Activated T-cell treated with anti-CD3 and anti-CD28 coated beads, Interleukin-2, amount 50 U/mL, for 24 hours (primary cell): ENCODE data around the gene RAPH1.
"Not testable (repeated sequence)": the region's sequence is repeated elsewhere in the genome, so short reads cannot be mapped to it uniquely, and the experiment has no call there.

Experiments
- DNase-seq: peaks from one replicate; pipeline ENCODE4 v3.0.0-alpha.2; 2020
- H3K27ac Mint-ChIP-seq: 2 replicates; pipeline ENCODE4 v1.8.0; 2020; ENCODE audit warnings: mild to moderate bottlenecking, mixed read lengths
- H3K27me3 Mint-ChIP-seq: 2 replicates; pipeline ENCODE4 v1.8.0; 2020; ENCODE audit warnings: mixed read lengths
- H3K36me3 Mint-ChIP-seq: 2 replicates; pipeline ENCODE4 v1.8.0; 2020; ENCODE audit warnings: low read depth, mixed read lengths
- H3K4me1 Mint-ChIP-seq: 2 replicates; pipeline ENCODE4 v1.8.0; 2020; ENCODE audit warnings: low read depth, mixed read lengths
- H3K4me3 Mint-ChIP-seq: 2 replicates; pipeline ENCODE4 v1.8.0; 2020; ENCODE audit warnings: mild to moderate bottlenecking, moderate library complexity, mixed read lengths
- H3K9me3 Mint-ChIP-seq: 2 replicates; pipeline ENCODE4 v1.8.0; 2020; ENCODE audit warnings: mixed read lengths

The RAPH1 gene

GRCh38 chr2:203412546-203413331 is 122.4 kb downstream of the RAPH1 start:
- Mint-ChIP-seq H3K27ac (no peak overlapping the region), H3K27me3 (no peaks in the 10 kb centered on the region), H3K9me3 (peaks cover 6% of the 10 kb centered on the region), H3K36me3 (peaks cover 60% of the 10 kb centered on the region), H3K4me1 (no peaks in the 10 kb centered on the region), H3K4me3 (no peak overlapping the region)
- DNase-seq: no peak

DNA sequence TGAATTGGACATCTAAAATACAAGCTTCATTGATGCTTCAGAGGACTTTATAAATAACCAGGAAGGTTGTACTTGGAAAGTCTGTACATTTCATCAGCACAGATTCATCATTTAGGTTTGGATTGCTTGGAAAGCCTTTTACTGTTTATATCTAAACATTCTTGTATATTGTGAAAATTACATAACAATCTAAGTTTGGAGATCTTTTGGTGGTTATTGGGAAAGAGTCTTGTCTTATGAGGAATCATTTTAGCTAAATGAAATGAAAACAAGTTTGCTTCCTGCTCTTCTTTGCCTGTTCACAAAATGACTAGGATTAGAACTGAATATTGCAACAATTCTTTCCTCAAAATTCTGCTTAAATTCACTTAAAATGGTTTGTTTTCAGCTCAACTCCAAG is 127.6 kb downstream of the RAPH1 start:
- Mint-ChIP-seq H3K27ac (no peak overlapping the region), H3K4me1 (no peaks in the 10 kb centered on the region), H3K27me3 (no peaks in the 10 kb centered on the region), H3K4me3 (no peak overlapping the region), H3K36me3 (peaks cover 74% of the 10 kb centered on the region), H3K9me3 (no peaks in the 10 kb centered on the region)
- no peak for DNase-seq

- Mint-ChIP-seq H3K27me3 (no peaks in the 10 kb centered on the region), H3K4me3 (no peak overlapping the region), H3K36me3 (peaks cover 59% of the 10 kb centered on the region), H3K4me1 (no peaks in the 10 kb centered on the region), H3K9me3 (no peaks in the 10 kb centered on the region), H3K27ac (no peak overlapping the region)
- DNase-seq: no peak
Observed at GRCh38 chr2:203404996-203405395, 130.1 kb downstream of the RAPH1 start.

GRCh38 chr2:203400805-203401585 is 134.1 kb downstream of the RAPH1 start:
- Mint-ChIP-seq H3K36me3 (peaks cover 44% of the 10 kb centered on the region), H3K27ac (no peak overlapping the region)

GRCh38 chr2:203399031-203399430 is 136.1 kb downstream of the RAPH1 start:
- Mint-ChIP-seq H3K9me3 (no peaks in the 10 kb centered on the region), H3K4me3 (no peak overlapping the region), H3K36me3 (peaks cover 43% of the 10 kb centered on the region), H3K27ac (no peak overlapping the region), H3K27me3 (no peaks in the 10 kb centered on the region), H3K4me1 (no peaks in the 10 kb centered on the region)
- DNase-seq: no peak

More at GRCh38 chr2:203400805-203401585, 134.1 kb downstream of the RAPH1 start:
- no peak overlapping the region for H3K4me3 Mint-ChIP-seq
- DNase-seq: no peak
- H3K27me3 Mint-ChIP-seq: no peaks in the 10 kb centered on the region
- H3K4me1 Mint-ChIP-seq: no peaks in the 10 kb centered on the region
- H3K9me3 Mint-ChIP-seq: no peaks in the 10 kb centered on the region

GRCh38 chr2:203396667-203397066 is 138.4 kb downstream of the RAPH1 start:
- Mint-ChIP-seq H3K4me1 (no peaks in the 10 kb centered on the region), H3K27me3 (no peaks in the 10 kb centered on the region), H3K36me3 (peaks cover 45% of the 10 kb centered on the region), H3K9me3 (no peaks in the 10 kb centered on the region), H3K4me3 (no peak overlapping the region), H3K27ac (no peak overlapping the region)
- DNase-seq: no peak

- Mint-ChIP-seq H3K27ac (no peak overlapping the region), H3K36me3 (peaks cover 46% of the 10 kb centered on the region)
Observed at GRCh38 chr2:203395858-203396257, 139.2 kb downstream of the RAPH1 start.

GRCh38 chr2:203394519-203395227 is 140.4 kb downstream of the RAPH1 start:
- Mint-ChIP-seq H3K4me3 (no peak overlapping the region), H3K36me3 (peaks cover 49% of the 10 kb centered on the region), H3K27me3 (no peaks in the 10 kb centered on the region), H3K4me1 (no peaks in the 10 kb centered on the region), H3K9me3 (no peaks in the 10 kb centered on the region), H3K27ac (no peak overlapping the region)
- DNase-seq: no peak

More at GRCh38 chr2:203395858-203396257, 139.2 kb downstream of the RAPH1 start:
- Mint-ChIP-seq H3K4me3 (no peak overlapping the region), H3K9me3 (no peaks in the 10 kb centered on the region), H3K27me3 (no peaks in the 10 kb centered on the region), H3K4me1 (no peaks in the 10 kb centered on the region)
- DNase-seq: no peak

DNA sequence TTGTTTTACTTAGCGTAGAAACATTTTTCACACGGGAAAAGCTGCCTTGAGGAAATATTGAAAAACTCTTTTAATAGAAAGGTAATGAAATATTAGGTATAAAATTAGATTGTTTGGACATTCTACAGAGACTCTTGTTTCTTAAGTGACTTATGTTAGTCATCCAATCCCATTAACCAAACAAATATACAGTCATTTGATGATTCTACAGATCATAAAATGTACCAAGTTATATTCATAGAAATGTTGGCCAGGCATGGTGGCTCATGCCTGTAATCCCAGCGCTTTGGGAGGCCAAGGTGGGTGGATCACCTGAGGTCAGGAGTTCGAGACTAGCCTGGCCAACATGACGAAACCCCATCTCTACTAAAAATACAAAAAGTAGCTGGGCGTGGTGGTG is 146.9 kb downstream of the RAPH1 start:
- not testable (repeated sequence) for H3K27me3 Mint-ChIP-seq

GRCh38 chr2:203383038-203383437 is 152.1 kb downstream of the RAPH1 start:
- DNase-seq: no peak
- peaks cover 21% of the 10 kb centered on the region for H3K36me3 Mint-ChIP-seq
- no peaks in the 10 kb centered on the region for H3K27me3 Mint-ChIP-seq
- H3K9me3 Mint-ChIP-seq: no peaks in the 10 kb centered on the region
- no peak overlapping the region for H3K27ac Mint-ChIP-seq
- H3K4me3 Mint-ChIP-seq: no peak overlapping the region
- H3K4me1 Mint-ChIP-seq: no peaks in the 10 kb centered on the region

More for the DNA sequence above, 146.9 kb downstream of the RAPH1 start:
- not testable (repeated sequence) for H3K27ac Mint-ChIP-seq, DNase-seq, H3K4me1 Mint-ChIP-seq, H3K9me3 Mint-ChIP-seq, H3K4me3 Mint-ChIP-seq
- peaks cover 27% of the 10 kb centered on the region for H3K36me3 Mint-ChIP-seq

DNA sequence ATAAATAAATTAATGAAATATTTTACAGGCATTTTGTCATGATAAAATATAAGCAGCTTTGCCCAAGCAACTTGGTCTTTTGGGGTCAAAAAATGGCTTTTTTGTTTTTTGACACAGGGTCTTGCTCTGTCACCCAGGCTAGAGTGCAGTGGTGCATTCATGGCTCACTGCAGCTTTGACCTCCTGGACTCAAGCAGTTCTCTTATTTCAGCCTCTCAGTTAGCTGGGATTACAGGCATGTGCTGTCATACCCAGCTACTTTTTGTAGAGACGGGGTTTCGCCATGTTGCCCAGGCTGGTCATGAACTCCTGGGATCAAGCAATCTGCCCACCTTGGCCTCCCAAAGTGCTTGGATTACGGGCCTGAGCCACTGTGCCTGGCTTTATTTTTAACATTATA is 155.9 kb downstream of the RAPH1 start:
- Mint-ChIP-seq H3K36me3 (peaks cover 15% of the 10 kb centered on the region), H3K9me3 (no peaks in the 10 kb centered on the region), H3K27me3 (no peaks in the 10 kb centered on the region), H3K4me3 (no peak overlapping the region), H3K27ac (no peak overlapping the region), H3K4me1 (no peaks in the 10 kb centered on the region)
- no peak for DNase-seq

- no peak overlapping the region for H3K4me3 Mint-ChIP-seq
- H3K4me1 Mint-ChIP-seq: no peaks in the 10 kb centered on the region
- no peaks in the 10 kb centered on the region for H3K27me3 Mint-ChIP-seq
- no peak for DNase-seq
- peaks cover 5% of the 10 kb centered on the region for H3K36me3 Mint-ChIP-seq
- H3K27ac Mint-ChIP-seq: no peak overlapping the region
- no peaks in the 10 kb centered on the region for H3K9me3 Mint-ChIP-seq
Observed at GRCh38 chr2:203376173-203376572, 158.9 kb downstream of the RAPH1 start.

GRCh38 chr2:203372706-203373105 is 162.4 kb downstream of the RAPH1 start:
- H3K9me3 Mint-ChIP-seq, H3K27me3 Mint-ChIP-seq, H3K27ac Mint-ChIP-seq, H3K4me3 Mint-ChIP-seq, DNase-seq, H3K4me1 Mint-ChIP-seq: not testable (repeated sequence)
- peaks cover 18% of the 10 kb centered on the region for H3K36me3 Mint-ChIP-seq

DNA sequence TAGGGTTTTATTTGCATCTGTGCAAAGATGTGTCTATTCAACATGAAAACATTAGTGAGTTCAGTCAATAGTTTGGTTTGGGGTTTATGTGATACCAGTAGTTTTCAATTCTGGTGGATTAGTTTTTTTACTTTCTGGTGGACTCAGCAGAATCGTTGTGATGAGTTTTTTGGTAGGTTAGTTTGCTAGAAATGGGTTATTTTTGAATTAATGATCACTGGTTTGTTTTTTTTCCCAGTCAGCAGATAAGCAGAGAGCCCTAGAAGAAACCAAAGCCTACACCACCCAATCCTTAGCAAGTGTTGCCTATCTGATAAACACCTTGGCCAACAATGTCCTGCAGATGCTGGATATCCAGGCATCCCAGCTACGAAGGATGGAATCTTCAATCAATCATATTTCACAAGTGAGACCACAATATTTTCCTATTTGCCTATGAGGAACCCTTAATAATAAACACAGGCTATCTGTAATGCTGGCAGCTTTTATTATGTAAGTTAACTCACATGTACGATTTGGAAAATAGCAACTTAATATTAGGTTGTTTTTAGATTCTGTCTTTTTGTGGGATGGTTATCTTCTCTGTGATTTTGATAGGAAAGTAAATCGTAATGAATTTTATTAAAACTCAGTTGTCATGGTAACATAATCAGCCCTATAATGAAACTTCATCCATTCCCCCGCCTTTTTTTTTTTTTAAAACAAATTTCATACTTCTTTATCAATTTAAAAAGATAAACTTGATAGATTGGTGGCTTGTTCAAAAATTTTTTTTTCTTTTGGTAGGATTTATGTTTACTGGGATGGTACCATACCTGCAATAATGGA is 168.2 kb downstream of the RAPH1 start:
- H3K27ac Mint-ChIP-seq: no peak overlapping the region
- no peak overlapping the region for H3K4me3 Mint-ChIP-seq
- H3K27me3 Mint-ChIP-seq: no peaks in the 10 kb centered on the region
- no peaks in the 10 kb centered on the region for H3K4me1 Mint-ChIP-seq
- no peak for DNase-seq
- H3K36me3 Mint-ChIP-seq: peaks cover 30% of the 10 kb centered on the region
- H3K9me3 Mint-ChIP-seq: no peaks in the 10 kb centered on the region
